Stimulated activated naive CD8-positive, alpha-beta T cell treated with anti-CD3 and anti-CD28 coated beads, Interleukin-15, Interleukin-2, amounts not matched to agents 100 U/mL and 50 U/mL, for 24 hours (primary cell): Measurements from ENCODE around the gene LUM.
"Not testable (repeated sequence)": the region's sequence is repeated elsewhere in the genome, so short reads cannot be mapped to it uniquely, and the experiment has no call there.

Experiments
- ATAC-seq: fragments of 150-1000 bp; cut with Tn5 transposase; one replicate; pipeline ENCODE4 v1.10.0; 2021
- DNase-seq: peaks from one replicate; pipeline ENCODE4 v3.0.0; 2021

Gene LUM

DNA sequence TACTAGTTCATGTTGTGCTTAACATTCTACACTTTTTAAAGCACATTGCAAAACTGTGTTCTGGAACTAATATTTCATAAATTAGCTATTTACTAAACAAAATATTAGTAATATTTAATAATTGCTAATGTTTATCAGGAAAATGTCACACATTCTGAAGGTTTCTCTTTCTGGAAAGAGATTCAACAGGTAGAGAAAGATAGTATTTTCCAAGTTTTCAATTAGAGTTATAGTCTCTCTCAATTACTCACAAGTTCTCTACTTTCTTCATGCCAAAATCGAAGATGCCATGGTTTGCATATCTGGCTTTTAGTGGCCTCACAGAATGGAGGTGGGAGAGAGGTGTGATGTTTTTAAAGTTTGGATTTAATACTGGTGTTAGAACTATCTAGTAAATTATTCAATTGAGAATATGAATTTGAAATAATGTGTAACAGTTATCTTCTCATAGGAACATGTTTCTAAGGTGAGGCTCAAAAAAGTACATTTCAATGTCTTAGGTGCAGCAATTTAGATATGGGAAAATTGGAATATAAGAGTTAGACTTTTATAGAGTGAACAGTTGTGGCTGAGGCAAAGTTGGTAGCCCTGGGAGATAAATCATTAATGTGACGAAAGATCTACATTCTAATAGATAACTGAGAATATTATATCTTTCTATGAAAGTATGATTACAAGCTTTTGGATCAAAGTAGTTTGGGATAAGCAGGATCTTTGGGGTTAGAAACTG lies 1.5 kb downstream of the LUM start:
- DNase-seq (no peak), ATAC-seq (no peak)

DNA sequence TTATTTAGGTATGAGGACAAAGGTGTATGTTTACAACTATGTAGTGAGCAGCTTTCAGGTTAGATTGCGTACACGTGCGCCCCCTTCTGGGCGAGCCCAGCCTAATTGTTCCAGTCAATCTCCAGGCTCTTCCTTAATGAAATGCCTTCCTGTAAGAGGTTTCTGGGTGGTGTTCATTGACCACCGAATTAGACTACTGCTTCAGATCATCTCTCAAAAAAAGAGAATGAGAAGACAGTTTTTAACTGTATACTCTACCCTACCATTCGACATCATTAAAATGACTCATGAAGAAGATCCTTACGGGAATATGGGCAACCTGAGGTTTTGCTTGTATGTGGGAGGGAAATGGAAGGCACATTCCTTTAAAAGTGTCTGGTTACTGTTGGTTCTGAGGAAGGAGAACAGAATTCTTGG lies 2.1 kb downstream of the LUM start:
- DNase-seq (peak; percentile 65), ATAC-seq (peak; percentile 49)

DNA sequence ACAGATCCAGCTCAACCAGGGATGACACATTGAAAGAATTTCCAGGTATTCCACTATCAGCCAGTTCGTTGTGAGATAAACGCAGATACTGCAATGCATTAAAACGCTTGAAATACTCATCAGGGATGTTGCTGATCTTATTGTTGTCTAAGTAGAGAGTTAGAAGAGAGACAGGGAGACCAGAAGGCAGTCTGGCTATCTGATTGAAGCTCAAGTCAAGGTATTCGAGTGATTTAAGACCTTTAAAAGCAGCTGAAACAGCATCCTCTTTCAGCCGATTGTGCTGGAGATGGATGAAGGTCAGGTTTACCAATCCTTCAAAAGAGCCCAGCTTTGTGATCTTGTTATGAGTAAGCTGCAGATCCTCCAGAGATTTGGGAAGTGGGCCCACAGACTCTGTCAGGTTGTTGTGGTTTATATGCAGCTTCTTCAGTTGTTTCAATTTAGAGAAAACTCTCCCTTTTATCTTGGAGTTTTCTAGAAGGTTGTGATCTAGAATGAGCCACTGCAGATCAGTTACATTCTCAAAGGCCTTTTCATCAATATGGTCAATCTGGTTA lies 3.0 kb downstream of the LUM start:
- ATAC-seq (no peak), DNase-seq (no peak)

- ATAC-seq (no peak), DNase-seq (no peak)
Observed at GRCh38 chr12:91106283-91106682, 5.0 kb downstream of the LUM start.

DNA sequence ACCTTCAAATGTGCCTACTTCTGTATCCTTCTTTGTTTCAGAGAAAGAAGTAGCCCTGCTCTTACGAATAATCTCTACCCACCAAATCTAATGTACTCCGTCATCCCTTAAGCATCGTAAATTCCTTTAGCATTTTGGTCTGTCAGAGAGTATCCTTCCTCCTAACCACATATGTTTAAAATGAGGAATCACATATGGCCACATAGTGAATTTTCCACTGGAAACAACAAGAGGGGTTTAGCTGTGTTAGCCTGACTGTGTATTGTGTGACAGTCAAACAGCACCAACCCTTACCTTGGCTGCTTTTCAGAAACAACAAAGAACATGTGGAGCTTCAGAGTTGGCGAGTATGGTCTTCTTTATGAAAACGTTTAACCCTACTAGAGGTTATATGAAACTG lies 5.5 kb downstream of the LUM start:
- ATAC-seq (no peak), DNase-seq (no peak)

GRCh38 chr12:91104812-91105466 lies 6.4 kb downstream of the LUM start:
- no peak for DNase-seq
- no peak for ATAC-seq

GRCh38 chr12:91103624-91104023 lies 7.7 kb downstream of the LUM start:
- no peak for ATAC-seq
- DNase-seq = no peak

- no peak for ATAC-seq
Observed at GRCh38 chr12:91103101-91103500, 8.2 kb downstream of the LUM start.

DNA sequence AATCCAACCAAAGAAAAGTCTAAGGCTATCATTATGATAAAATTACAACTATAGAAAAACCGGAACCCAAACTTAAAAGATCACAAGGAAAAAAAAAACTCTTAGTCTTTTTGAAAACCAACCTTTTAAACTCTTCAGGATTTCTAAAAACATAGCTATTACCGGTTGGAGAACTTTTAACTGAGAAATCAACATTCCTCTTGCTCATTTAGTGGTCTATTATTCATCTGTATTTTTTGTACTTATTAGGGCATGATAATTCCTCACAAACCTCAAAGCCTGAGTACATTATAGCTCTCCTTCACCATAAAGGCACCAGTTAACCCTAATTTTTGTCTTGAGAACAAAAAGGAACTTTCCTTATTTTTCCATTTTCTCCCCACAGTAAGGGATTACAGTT lies 10.4 kb downstream of the LUM start:
- no peak for ATAC-seq
- DNase-seq = no peak

More at GRCh38 chr12:91103101-91103500, 8.2 kb downstream of the LUM start:
- DNase-seq = no peak

GRCh38 chr12:91099836-91100235 lies 11.5 kb downstream of the LUM start:
- DNase-seq (no peak), ATAC-seq (no peak)

- no peak for ATAC-seq
- no peak for DNase-seq
Observed at GRCh38 chr12:91099341-91099740, 12.0 kb downstream of the LUM start.

DNA sequence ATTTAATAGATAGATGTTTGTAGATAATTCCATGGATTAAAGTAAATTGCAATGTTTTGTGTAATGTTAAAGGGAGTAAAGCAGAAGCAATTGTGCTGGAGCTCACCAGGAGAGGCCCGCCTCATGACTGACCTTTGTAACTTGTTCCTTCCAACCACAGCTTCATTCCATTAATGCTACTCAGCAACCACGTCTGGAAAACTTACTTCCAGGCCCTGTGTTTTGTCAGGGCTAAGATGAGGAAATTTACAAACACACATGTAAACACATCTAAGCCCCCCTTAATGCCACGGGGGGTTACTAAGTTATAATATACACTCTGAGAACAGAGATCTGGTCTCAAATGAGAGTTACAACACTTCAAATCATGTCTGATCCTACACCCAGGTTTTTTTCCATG lies 12.4 kb downstream of the LUM start:
- no peak for DNase-seq
- no peak for ATAC-seq

DNA sequence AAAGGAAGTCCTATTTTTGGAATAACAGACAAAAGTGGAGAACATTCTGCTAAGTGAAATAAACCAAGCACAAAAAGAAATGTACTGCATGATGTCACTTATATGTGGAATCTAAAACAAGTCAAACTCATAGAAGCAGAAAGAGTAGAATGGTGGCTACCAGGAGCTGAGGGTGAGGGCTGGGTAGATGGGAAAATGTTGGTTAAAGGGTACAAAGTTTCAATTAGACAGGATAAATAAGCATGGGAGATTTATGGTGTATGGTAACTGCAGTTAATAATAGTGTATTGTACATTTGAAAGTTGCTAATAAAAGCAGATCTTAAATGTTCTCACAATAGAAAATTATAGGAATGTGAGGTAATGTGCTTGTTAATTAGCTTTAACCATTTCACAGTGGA lies 12.8 kb downstream of the LUM start:
- no peak for ATAC-seq

DNA sequence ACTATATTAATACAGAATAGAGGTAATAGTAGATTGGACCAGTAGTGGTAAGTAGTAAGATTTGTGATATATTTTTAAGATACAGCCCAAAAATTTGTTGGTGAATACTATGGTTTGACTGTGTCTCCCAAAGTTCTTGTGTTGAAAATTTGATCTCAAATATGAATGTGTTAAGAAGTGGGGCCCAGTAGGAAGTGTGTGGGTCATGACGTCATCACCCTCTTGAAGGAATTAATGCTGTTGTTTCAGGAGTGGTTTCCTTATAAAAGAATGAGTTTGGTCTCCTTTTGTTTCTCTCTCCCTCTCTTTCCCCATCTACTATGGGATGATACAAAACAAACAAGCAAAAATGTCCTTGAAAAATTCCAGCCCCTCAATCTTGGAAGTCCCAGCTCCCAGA lies 16.3 kb downstream of the LUM start:
- no peak for ATAC-seq
- no peak for DNase-seq

More for the DNA sequence above, 12.8 kb downstream of the LUM start:
- DNase-seq = no peak

- DNase-seq (no peak), ATAC-seq (no peak)
Observed at GRCh38 chr12:91094032-91094662, 17.1 kb downstream of the LUM start.

GRCh38 chr12:91093341-91093740 lies 18.0 kb downstream of the LUM start:
- no peak for ATAC-seq
- no peak for DNase-seq

DNA sequence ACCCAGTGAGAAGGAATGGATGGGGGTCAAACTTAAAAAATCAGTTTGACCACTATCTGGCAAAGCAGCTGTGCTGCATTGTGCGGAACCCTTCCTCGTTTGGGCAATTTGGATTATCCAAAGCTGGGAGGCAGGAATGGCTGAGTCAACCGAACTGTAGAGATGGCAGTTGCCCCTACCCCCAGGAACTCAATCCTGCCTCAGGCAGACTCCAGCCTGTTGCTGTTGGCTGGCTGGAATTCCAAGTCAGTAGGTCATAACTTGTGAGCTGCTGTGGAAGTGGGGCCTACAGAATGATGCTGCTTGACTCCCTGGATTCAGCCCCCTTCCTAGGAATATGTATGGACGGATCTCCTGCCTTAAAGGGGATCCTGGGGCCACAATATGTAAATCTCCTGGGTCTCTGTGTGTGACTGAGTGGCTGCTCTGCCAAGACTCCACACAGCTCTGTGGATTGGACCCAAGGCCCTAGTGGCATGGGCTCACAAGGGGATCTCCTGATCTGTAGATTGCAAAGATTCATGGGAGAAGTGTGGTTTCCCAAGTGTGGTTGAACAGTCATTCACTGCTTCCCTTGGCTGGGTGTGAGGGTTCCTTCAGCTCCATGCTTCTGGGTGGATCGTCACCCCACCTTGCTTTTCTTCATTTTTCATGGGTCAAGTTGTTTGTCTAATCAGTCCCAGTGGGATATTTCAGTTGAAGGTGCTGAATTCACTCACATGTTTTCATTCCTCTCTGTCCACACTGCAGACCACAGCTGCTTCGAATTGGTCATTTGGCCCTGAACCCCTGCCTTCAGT lies 19.2 kb downstream of the LUM start:
- ATAC-seq (no peak), DNase-seq (no peak)

GRCh38 chr12:91089953-91090352 lies 21.3 kb downstream of the LUM start:
- not testable (repeated sequence) for DNase-seq, ATAC-seq

GRCh38 chr12:91080041-91080440 lies 31.3 kb downstream of the LUM start:
- no peak for ATAC-seq
- DNase-seq = no peak

- no peak for ATAC-seq
Observed at GRCh38 chr12:91078501-91078900, 32.8 kb downstream of the LUM start.

DNA sequence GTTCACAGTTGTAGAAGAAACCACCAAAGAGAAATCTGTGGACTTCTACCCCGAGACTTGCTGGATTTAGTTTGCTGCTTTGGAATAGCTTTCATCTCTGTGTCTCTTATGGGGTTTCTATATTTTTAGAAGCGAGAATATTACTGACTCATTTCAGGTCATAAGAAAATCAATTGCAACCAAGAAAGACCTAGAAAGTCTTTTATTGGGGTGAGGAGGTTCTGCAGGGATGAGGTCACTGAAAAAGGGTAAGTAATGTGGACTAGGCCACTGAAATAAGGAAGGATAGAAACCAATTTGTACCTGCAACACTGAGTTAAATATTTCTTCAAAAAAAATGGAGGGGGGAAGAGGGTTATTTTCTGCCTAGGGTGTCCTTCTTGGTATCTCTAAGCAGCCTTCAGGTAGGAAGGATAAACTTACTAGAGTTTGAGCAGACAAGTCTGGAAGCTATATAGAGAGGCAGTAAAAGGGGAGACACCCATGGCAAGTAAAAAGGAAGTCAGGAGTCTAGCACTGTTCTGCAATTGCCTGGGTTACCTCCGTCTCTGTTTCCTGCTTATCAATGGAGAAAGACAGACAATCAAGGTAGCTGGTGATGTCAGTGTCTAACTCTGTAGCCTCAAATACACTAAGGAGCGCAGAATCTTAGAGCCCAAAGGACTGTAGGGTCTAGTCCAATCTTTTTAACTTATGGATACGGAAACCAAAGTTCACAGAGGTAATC lies 33.9 kb downstream of the LUM start:
- no peak for DNase-seq
- no peak for ATAC-seq

More at GRCh38 chr12:91078501-91078900, 32.8 kb downstream of the LUM start:
- no peak for DNase-seq

DNA sequence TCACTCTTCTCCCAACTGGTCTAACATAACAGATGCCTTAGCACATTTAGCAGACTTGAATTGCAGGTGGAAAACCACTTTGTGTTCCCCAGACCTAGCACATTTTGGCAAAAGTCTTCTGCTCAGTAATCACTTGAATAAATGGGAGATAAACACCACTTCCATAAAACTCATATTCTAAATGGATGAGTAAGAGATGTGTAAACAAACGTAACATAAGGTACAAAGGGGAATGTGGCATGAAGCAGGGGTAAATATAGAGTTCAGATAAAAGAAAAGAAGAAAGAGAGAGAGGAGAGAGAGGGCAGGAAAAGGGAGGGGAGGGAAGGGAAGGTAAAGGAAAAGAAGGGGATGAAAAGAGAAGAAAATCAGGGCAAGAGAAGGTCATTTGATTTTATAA lies 36.4 kb downstream of the LUM start:
- ATAC-seq (no peak), DNase-seq (no peak)
